Stimulated activated CD8-positive, alpha-beta memory T cell treated with anti-CD3 and anti-CD28 coated beads, Interleukin-4, amount 100 ng/mL, for 4 hours (primary cell): ENCODE data around the gene MYH9.

Experiments
- DNase-seq, 2 donors: peaks; one replicate each; pipeline ENCODE4 v3.0.0-alpha.2; 2020; ENCODE audit warnings: low read depth in 2 of 2, low spot score in 1 of 2

The MYH9 gene

GRCh38 chr22:36234919-36235318 is 152.8 kb downstream of the MYH9 start:
- no peak for DNase-seq

- DNase-seq: no peak
Measured at GRCh38 chr22:36234213-36234612, 153.6 kb downstream of the MYH9 start.

- no peak for DNase-seq
Measured at GRCh38 chr22:36233796-36234195, 154.0 kb downstream of the MYH9 start.

GRCh38 chr22:36232715-36233401 is 154.9 kb downstream of the MYH9 start:
- DNase-seq: no peak
